ENCODE measurements around the gene ARMC2. TPM values are rescaled to one million over a fixed set of nuclear protein-coding genes. Genes with fewer than 3 reads are reported as not detected.

ARMC2 gene
- polyA plus RNA-seq, 2 of the 4 experiments (the other 2 are of a cell fraction): 2.1 to 4.9 TPM

DNA sequence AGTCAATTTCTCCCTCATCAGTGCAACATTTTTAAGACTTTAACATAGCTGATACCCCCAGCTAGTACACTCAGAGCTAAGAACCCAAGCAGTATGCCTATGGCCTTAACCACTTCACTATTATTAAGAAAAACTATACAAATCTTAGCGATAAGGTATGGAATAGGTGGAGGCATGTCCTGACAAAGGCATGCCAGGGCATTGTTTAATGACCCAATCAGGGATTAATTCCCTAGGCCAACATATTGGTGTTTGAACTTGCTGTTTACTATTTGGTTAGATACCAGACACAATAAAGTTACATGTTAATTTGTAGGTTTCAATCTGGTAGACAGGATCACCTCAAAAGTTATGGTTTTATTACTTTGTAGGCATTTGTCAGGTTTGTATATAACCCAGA is 93.1 kb downstream of the ARMC2 start:
- Histone ChIP-seq H3K4me1 (no peaks in the 10 kb centered on the region), H3K4me3 (no peak overlapping the region), H3K4me2 (no peak overlapping the region), H3K9me3 (no peaks in the 10 kb centered on the region), H3K27ac (no peak overlapping the region)
- DNase-seq (ENCODE audit: low read depth in 1 of 2, low spot score in 1 of 2): no peak
- no peak for ATAC-seq
- FAIRE-seq: no peak
- WGBS (ENCODE audit: missing lambda C conversion rate): 90% methylated on average over 1 of the region's 1 CpG
- TF ChIP-seq MAFK (IDR thresholded peaks at IDR 0.05; ENCODE audit: partially characterized antibody): no peak
- no peak for TF ChIP-seq CHD2 (IDR thresholded peaks at IDR 0.05; ENCODE audit: low read length, partially characterized antibody)
- TF ChIP-seq JUNB (IDR thresholded peaks at IDR 0.05): no peak
- TF ChIP-seq MAZ (IDR thresholded peaks at IDR 0.05; ENCODE audit: borderline replicate concordance, low read depth, low read length): no peak
- no peak for TF ChIP-seq RCOR1 (IDR thresholded peaks at IDR 0.05; ENCODE audit: low read depth, low read length)
- no peak for TF ChIP-seq HOXA7 (CRISPR knock-in tag; IDR thresholded peaks at IDR 0.05)
- TF ChIP-seq, protein P1, sequence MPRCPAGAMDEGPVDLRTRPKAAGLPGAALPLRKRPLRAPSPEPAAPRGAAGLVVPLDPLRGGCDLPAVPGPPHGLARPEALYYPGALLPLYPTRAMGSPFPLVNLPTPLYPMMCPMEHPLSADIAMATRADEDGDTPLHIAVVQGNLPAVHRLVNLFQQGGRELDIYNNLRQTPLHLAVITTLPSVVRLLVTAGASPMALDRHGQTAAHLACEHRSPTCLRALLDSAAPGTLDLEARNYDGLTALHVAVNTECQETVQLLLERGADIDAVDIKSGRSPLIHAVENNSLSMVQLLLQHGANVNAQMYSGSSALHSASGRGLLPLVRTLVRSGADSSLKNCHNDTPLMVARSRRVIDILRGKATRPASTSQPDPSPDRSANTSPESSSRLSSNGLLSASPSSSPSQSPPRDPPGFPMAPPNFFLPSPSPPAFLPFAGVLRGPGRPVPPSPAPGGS (IDR thresholded peaks at IDR 0.05): no peak
- CTCF ChIA-PET: no interaction called here
- POLR2A ChIA-PET: no interaction called here

- no peak overlapping the region for H3K27ac ChIP-seq
- H3K4me3 ChIP-seq: no peak overlapping the region
- TF ChIP-seq E2F6 (IDR thresholded peaks at IDR 0.05; ENCODE audit: borderline replicate concordance, low read depth) (no peak), SMC3 (IDR thresholded peaks at IDR 0.05) (no peak), NPAS2 (CRISPR knock-in tag; IDR thresholded peaks at IDR 0.05; ENCODE audit: borderline replicate concordance) (no peak), EP300 (IDR thresholded peaks at IDR 0.05) (no peak), MAZ (IDR thresholded peaks at IDR 0.05; ENCODE audit: borderline replicate concordance, low read depth, low read length) (no peak), ESRRA (IDR thresholded peaks at IDR 0.05; ENCODE audit: borderline replicate concordance, low read length) (no peak), SREBF2 (IDR thresholded peaks at IDR 0.05) (no peak), CBX2 (IDR thresholded peaks at IDR 0.05; ENCODE audit: borderline replicate concordance, low read depth) (no peak), CBX8 (IDR thresholded peaks at IDR 0.05) (no peak), MAX (IDR thresholded peaks at IDR 0.05) (no peak), RFX5 (IDR thresholded peaks at IDR 0.05) (no peak), MAFK (IDR thresholded peaks at IDR 0.05; ENCODE audit: partially characterized antibody) (no peak), HDAC2 (IDR thresholded peaks at IDR 0.05) (no peak), ELK1 (IDR thresholded peaks at IDR 0.05; ENCODE audit: low read depth, low read length) (no peak), KDM5A (IDR thresholded peaks at IDR 0.05) (no peak), HOXB13 (CRISPR knock-in tag; IDR thresholded peaks at IDR 0.05; ENCODE audit: low read depth) (no peak), FOXS1 (CRISPR knock-in tag; IDR thresholded peaks at IDR 0.05) (no peak)
- TF ChIP-seq, protein P2, sequence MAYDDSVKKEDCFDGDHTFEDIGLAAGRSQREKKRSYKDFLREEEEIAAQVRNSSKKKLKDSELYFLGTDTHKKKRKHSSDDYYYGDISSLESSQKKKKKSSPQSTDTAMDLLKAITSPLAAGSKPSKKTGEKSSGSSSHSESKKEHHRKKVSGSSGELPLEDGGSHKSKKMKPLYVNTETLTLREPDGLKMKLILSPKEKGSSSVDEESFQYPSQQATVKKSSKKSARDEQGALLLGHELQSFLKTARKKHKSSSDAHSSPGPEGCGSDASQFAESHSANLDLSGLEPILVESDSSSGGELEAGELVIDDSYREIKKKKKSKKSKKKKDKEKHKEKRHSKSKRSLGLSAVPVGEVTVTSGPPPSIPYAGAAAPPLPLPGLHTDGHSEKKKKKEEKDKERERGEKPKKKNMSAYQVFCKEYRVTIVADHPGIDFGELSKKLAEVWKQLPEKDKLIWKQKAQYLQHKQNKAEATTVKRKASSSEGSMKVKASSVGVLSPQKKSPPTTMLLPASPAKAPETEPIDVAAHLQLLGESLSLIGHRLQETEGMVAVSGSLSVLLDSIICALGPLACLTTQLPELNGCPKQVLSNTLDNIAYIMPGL (CRISPR knock-in tag; IDR thresholded peaks at IDR 0.05; ENCODE audit: borderline replicate concordance): no peak
- WGBS (ENCODE audit: missing lambda C conversion rate): 78% methylated on average over 2 of the region's 2 CpGs
- POLR2A ChIA-PET: no interaction called here
- no peak for DNase-seq (ENCODE audit: low read depth in 1 of 2, low spot score in 1 of 2)
- ATAC-seq: no peak
- CTCF ChIA-PET: interaction anchor here (1.0 kb wide), 1 partner anchor 14 kb away, joined by 3 read pairs; no protein-coding TSS in a partner anchor
- H3K4me1 ChIP-seq: no peaks in the 10 kb centered on the region
- no peaks in the 10 kb centered on the region for H3K9me3 ChIP-seq
- H3K4me2 ChIP-seq: no peak overlapping the region
- no peak for FAIRE-seq
These were observed 93.6 kb downstream of the ARMC2 start for GRCh38 chr6:108941859-108942258.
